KMS-11 (cell line): ENCODE results near the gene SMARCAD1.

ENCODE experiments used
- H2AFZ ChIP-seq: fragments of 200-600 bp; sonication (generic); 2 replicates; pipeline ENCODE4 v1.6.1; 2016; ENCODE audit warnings: antibody characterized with exemption, mixed run types, low read depth
- H3K27ac ChIP-seq: fragments of 200-600 bp; sonication (generic); 2 replicates; pipeline ENCODE4 v1.6.1; 2016; ENCODE audit warnings: mild to moderate bottlenecking, mixed run types
- H3K27me3 ChIP-seq: fragments of 200-600 bp; sonication (generic); 2 replicates; pipeline ENCODE4 v1.6.1; 2017; ENCODE audit warnings: mild to moderate bottlenecking, low read depth, mixed run types, moderate library complexity; ENCODE audit not compliant: insufficient read depth
- H3K36me3 ChIP-seq: fragments of 200-600 bp; sonication (generic); 2 replicates; pipeline ENCODE4 v1.6.1; 2017; ENCODE audit warnings: mild to moderate bottlenecking, mixed run types; ENCODE audit not compliant: insufficient read depth
- H3K4me1 ChIP-seq: fragments of 200-600 bp; sonication (generic); 2 replicates; pipeline ENCODE4 v1.6.1; 2016; ENCODE audit warnings: mild to moderate bottlenecking, low read depth, mixed run types; ENCODE audit not compliant: poor library complexity, severe bottlenecking
- H3K4me2 ChIP-seq: fragments of 200-600 bp; sonication (generic); 2 replicates; pipeline ENCODE4 v1.7.0; 2016; ENCODE audit warnings: mild to moderate bottlenecking, mixed run types
- H3K4me3 ChIP-seq: fragments of 200-600 bp; sonication (generic); IDR thresholded peaks from 2 replicates; pipeline ENCODE4 v1.6.1; 2017; ENCODE audit warnings: low read depth, low read length, mixed read lengths; ENCODE audit not compliant: insufficient read depth
- H3K79me2 ChIP-seq: fragments of 200-600 bp; sonication (generic); 2 replicates; pipeline ENCODE4 v1.6.1; 2016; ENCODE audit warnings: low read depth, mixed run types; ENCODE audit not compliant: insufficient read depth
- H3K9ac ChIP-seq: fragments of 200-600 bp; sonication (generic); 2 replicates; pipeline ENCODE4 v1.6.1; 2016; ENCODE audit warnings: mild to moderate bottlenecking, mixed run types
- H4K20me1 ChIP-seq: fragments of 200-600 bp; sonication (generic); 2 replicates; pipeline ENCODE4 v1.6.1; 2016; ENCODE audit warnings: mild to moderate bottlenecking, mixed run types; ENCODE audit not compliant: insufficient read depth
- TF ChIP-seq, protein P1 (sequence below): fragments of 200-600 bp; sonication (generic); conservative IDR thresholded peaks from 2 replicates; pipeline ENCODE4 v1.6.1; 2017; ENCODE audit warnings: low read depth, mild to moderate bottlenecking, antibody characterized with exemption, low read length, moderate library complexity, mixed read lengths

The SMARCAD1 gene

DNA sequence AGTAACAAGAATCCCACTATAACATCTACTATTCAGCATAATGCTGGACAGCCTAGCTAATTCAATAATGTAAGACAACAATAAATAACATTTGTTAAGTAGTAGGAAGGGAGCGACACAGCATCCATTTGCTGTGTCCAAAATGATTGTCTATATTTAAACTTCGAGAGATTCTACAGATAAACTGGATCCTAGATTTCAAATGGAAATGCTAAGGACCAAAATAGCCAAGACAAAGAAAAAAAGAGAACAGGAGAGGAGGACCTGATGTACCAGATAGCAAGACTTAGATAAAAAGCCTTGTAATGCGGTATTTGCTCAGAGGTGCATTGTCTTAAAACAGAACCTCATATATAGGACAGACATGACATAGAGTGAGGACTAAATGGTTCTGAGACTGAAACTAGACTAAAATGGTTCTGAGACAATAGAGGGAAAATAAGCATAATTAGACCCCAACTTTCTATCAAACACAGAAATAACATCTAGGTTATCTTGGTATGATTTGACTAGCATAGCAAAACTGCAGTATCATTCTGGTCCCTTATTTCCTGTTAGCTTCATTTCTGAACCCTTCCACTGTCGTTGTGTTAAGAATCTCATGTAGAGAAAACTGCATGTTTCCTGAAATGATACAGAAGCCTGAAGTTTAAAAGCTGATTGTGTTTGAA lies 131.2 kb downstream of the SMARCAD1 start:
- Histone ChIP-seq H3K27me3 (no peaks in the 10 kb centered on the region), H3K4me1 (peaks cover 37% of the 10 kb centered on the region), H3K36me3 (no peaks in the 10 kb centered on the region), H3K79me2 (no peaks in the 10 kb centered on the region), H3K4me2 (peak overlapping the region; percentile 65), H2AFZ (peak overlapping the region; percentile 43), H3K9ac (peak overlapping the region; percentile 55; the same call in 1 of the 2 replicates), H3K27ac (peak overlapping the region; percentile 87), H4K20me1 (no peaks in the 10 kb centered on the region), H3K4me3 (no peak overlapping the region)
- TF ChIP-seq, protein P1, sequence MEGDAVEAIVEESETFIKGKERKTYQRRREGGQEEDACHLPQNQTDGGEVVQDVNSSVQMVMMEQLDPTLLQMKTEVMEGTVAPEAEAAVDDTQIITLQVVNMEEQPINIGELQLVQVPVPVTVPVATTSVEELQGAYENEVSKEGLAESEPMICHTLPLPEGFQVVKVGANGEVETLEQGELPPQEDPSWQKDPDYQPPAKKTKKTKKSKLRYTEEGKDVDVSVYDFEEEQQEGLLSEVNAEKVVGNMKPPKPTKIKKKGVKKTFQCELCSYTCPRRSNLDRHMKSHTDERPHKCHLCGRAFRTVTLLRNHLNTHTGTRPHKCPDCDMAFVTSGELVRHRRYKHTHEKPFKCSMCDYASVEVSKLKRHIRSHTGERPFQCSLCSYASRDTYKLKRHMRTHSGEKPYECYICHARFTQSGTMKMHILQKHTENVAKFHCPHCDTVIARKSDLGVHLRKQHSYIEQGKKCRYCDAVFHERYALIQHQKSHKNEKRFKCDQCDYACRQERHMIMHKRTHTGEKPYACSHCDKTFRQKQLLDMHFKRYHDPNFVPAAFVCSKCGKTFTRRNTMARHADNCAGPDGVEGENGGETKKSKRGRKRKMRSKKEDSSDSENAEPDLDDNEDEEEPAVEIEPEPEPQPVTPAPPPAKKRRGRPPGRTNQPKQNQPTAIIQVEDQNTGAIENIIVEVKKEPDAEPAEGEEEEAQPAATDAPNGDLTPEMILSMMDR, result no peak

- peak overlapping the region; percentile 43 for H2AFZ ChIP-seq
- H3K4me1 ChIP-seq, result peaks cover 37% of the 10 kb centered on the region
- no peaks in the 10 kb centered on the region for H4K20me1 ChIP-seq
- TF ChIP-seq, protein P1, result no peak
- no peaks in the 10 kb centered on the region for H3K36me3 ChIP-seq
- H3K4me3 ChIP-seq, result no peak overlapping the region
- no peaks in the 10 kb centered on the region for H3K79me2 ChIP-seq
- peak overlapping the region; percentile 87 for H3K27ac ChIP-seq
- H3K27me3 ChIP-seq, result no peaks in the 10 kb centered on the region
- peak overlapping the region; percentile 65 for H3K4me2 ChIP-seq
- peak overlapping the region; percentile 55; the same call in 1 of the 2 replicates for H3K9ac ChIP-seq
These were observed 132.1 kb downstream of the SMARCAD1 start for GRCh38 chr4:94339779-94340178.
